SK-N-MC (cell line): ENCODE data around the gene DNAH11.

Source experiments
- EZH2 ChIP-seq: fragments of 200-600 bp; sonication (generic); IDR thresholded peaks from one replicate; pipeline ENCODE4 v1.6.1; 2017; ENCODE audit warnings: antibody characterized with exemption
- POLR2AphosphoS5 ChIP-seq: IDR thresholded peaks from 2 replicates; pipeline ENCODE4 v1.6.1; 2012; ENCODE audit warnings: mild to moderate bottlenecking, low read depth, low read length, borderline replicate concordance

- TF ChIP-seq EZH2, result no peak
- TF ChIP-seq POLR2AphosphoS5, result no peak
These were observed 240.2 kb downstream of the DNAH11 start for GRCh38 chr7:21782996-21783395.
